GM12878 (cell line): ENCODE data around the gene MAP1S. TPM values are rescaled to one million over a fixed set of nuclear protein-coding genes. Genes with fewer than 3 reads are reported as not detected.

Experiments
- ATAC-seq: fragments of 200-7000 bp; cut with Tn5 transposase; 3 replicates; pipeline ENCODE4 v1.9.1; 2020; ENCODE audit warnings: mild to moderate bottlenecking, moderate library complexity
- BruUV-seq: library from RNA; stranded (reverse); fragments of 400-500 nt; replicated peaks from 2 replicates; lab custom pipeline; 2021; lab: Mats Ljungman, UMichigan
- CTCF ChIA-PET: fragments of 300-600 bp; sonication (Branson Sonifier 250); formaldehyde crosslinking; extraction: SDS; loops from one replicate; lab custom pipeline; 2021; ENCODE audit warnings: inconsistent platforms; lab: Yijun Ruan, JAX
- POLR2A ChIA-PET: fragments of 350-600 bp; formaldehyde crosslinking; extraction: SDS; loops from one replicate; lab custom pipeline; 2021; ENCODE audit warnings: inconsistent platforms; lab: Charles Lee
- RAD21 ChIA-PET: fragments of 300-600 bp; sonication (Branson Sonifier 250); formaldehyde crosslinking; loops from one replicate; lab custom pipeline; 2023; ENCODE audit warnings: antibody characterized with exemption; ENCODE audit not compliant: unreplicated experiment; lab: Charles Lee
- SMC1A ChIA-PET: fragments of 300-600 bp; sonication (Branson Sonifier 250); formaldehyde crosslinking; loops from one replicate; lab custom pipeline; 2023; ENCODE audit not compliant: unreplicated experiment, uncharacterized antibody; lab: Charles Lee
- DNase-seq: peaks from one replicate; pipeline ENCODE4 v3.0.0-alpha.2; 2011; ENCODE audit warnings: low read depth, low spot score
- FAIRE-seq: peaks from 3 replicates; lab custom pipeline; 2011; peaks lifted over from hg19 to GRCh38; lab: Jason Lieb, UNC
- H2AFZ ChIP-seq: 2 replicates; pipeline ENCODE4 v1.6.0; 2011; ENCODE audit warnings: low read depth, low read length, control low read depth; ENCODE audit not compliant: control insufficient read depth
- H3K27ac ChIP-seq: 2 replicates; pipeline ENCODE4 v1.5.1; 2011; ENCODE audit warnings: control low read depth; ENCODE audit not compliant: control insufficient read depth, insufficient read depth
- H3K27me3 ChIP-seq, 2 experiments: replicated peaks in 1 of 2; 2 replicates each; pipeline versions ENCODE4 v1.6.0 to v1.6.1; 2011; ENCODE audit warnings: low read length in 1 of 2; ENCODE audit not compliant: control insufficient read depth in 2 of 2, insufficient read depth in 2 of 2
- H3K36me3 ChIP-seq, 2 experiments: 2 replicates each; pipeline ENCODE4 v1.5.1; 2011; ENCODE audit warnings: low read length in 1 of 2; ENCODE audit not compliant: control insufficient read depth in 2 of 2, insufficient read depth in 2 of 2
- H3K4me1 ChIP-seq: 2 replicates; pipeline ENCODE4 v1.6.1; 2011; ENCODE audit warnings: mild to moderate bottlenecking, low read length, moderate library complexity, mixed read lengths; ENCODE audit not compliant: control insufficient read depth, insufficient read depth
- H3K4me2 ChIP-seq: 2 replicates; pipeline ENCODE4 v1.6.0; 2011; ENCODE audit warnings: control low read depth; ENCODE audit not compliant: control insufficient read depth, insufficient read depth
- H3K4me3 ChIP-seq: fragments of 200-600 bp; sonication (generic); 2 replicates; pipeline ENCODE4 v1.5.1; 2016
- H3K79me2 ChIP-seq: 2 replicates; pipeline ENCODE4 v1.6.0; 2011; ENCODE audit warnings: low read length; ENCODE audit not compliant: control insufficient read depth, insufficient read depth
- H3K9ac ChIP-seq: 2 replicates; pipeline ENCODE4 v1.8.0; 2011; ENCODE audit warnings: low read length, control low read depth, mixed read lengths; ENCODE audit not compliant: control insufficient read depth, insufficient read depth
- H3K9me3 ChIP-seq: replicated peaks from 3 replicates; pipeline ENCODE4 v1.5.1; 2011; ENCODE audit warnings: mild to moderate bottlenecking, low read length; ENCODE audit not compliant: control insufficient read depth, insufficient read depth
- H4K20me1 ChIP-seq: 2 replicates; pipeline ENCODE4 v1.6.0; 2011; ENCODE audit not compliant: control insufficient read depth, insufficient read depth
- CREM ChIP-seq: IDR thresholded peaks from 2 replicates; pipeline ENCODE4 v1.6.1; 2014; ENCODE audit warnings: antibody characterized with exemption, low read depth
- EGR1 ChIP-seq, 2 experiments: IDR thresholded peaks; 1 replicate in 1 of 2; 2 replicates in 1 of 2; pipeline ENCODE4 v1.6.1; 2011 to 2012; ENCODE audit warnings: low read depth in 2 of 2, low read length in 2 of 2, borderline replicate concordance in 1 of 2, mild to moderate bottlenecking in 1 of 2, moderate library complexity in 1 of 2
- MXI1 ChIP-seq: fragments of 150-350 bp; IDR thresholded peaks from 2 replicates; pipeline ENCODE4 v1.6.1; 2011; ENCODE audit warnings: low read depth, mild to moderate bottlenecking, inconsistent platforms, low read length, improper control_type of control experiment
- NFIC ChIP-seq: IDR thresholded peaks from 2 replicates; pipeline ENCODE4 v1.6.1; 2012; ENCODE audit warnings: low read depth, mild to moderate bottlenecking, inconsistent platforms, low read length, moderate library complexity
- PAX5 ChIP-seq: IDR thresholded peaks from 2 replicates; pipeline ENCODE4 v1.6.1; 2011; ENCODE audit warnings: low read depth, low read length, borderline replicate concordance
- SPI1 ChIP-seq: IDR thresholded peaks from 2 replicates; pipeline ENCODE4 v1.6.1; 2011; ENCODE audit warnings: low read depth, mild to moderate bottlenecking, low read length, moderate library complexity, borderline replicate concordance; ENCODE audit not compliant: insufficient read depth
- WGBS: methylation state at CpG from one replicate; pipeline ENCODE4 v1.1.6; 2016; ENCODE audit warnings: low lambda C conversion rate; ENCODE audit not compliant: insufficient replicate concordance, insufficient coverage; ENCODE audit errors: missing lambda C conversion rate; 5-methylcytosine and 5-hydroxymethylcytosine counted together
- in situ Hi-C: fragments of 300-500 bp; cut with MboI; formaldehyde crosslinking; loops from 9 replicates; pipeline ENCODE4 v1.14.3; 2018; ENCODE audit warnings: mixed read lengths
- intact Hi-C: fragments of 100-400 bp; cut with micrococcal nuclease; formaldehyde crosslinking; loops from one replicate; pipeline ENCODE4 v1.14.2; 2022; ENCODE audit not compliant: unreplicated experiment
- polyA plus RNA-seq, 11 experiments: library from polyadenylated mRNA; depleted of rRNA in 4 of 11; unstranded in 6 of 11; stranded (reverse) in 5 of 11; fragments of >200 nt; fragmentation: Nextera tagmentation in 4 of 11; fragmentation: Illumina TruSeq in 1 of 11; extraction: Ambion mirVana in 4 of 11; extraction: Trizol in 1 of 11; gene quantifications; 1 replicate in 1 of 11; 2 replicates in 10 of 11; pipeline versions ENCODE4 v1.2.1 to v1.2.3, GENCODE V29; 2011 to 2016; ENCODE audit warnings: inconsistent platforms in 2 of 11, missing spikeins in 2 of 11, low read depth in 1 of 11
- total RNA-seq, 4 experiments: library from RNA; depleted of rRNA in 3 of 4; stranded (reverse); fragments of >200 nt in 3 of 4; fragmentation: Illumina TruSeq in 1 of 4; extraction: Trizol in 1 of 4; gene quantifications; 2 replicates each; pipeline versions ENCODE4 v1.2.1 to v1.2.3, GENCODE V29; 2013 to 2021
- TF ChIP-seq, protein P1 (sequence below): fragments of 450-650 bp; IDR thresholded peaks from 2 replicates; pipeline ENCODE4 v1.6.1; 2018; ENCODE audit warnings: borderline replicate concordance, mild to moderate bottlenecking; ENCODE audit not compliant: partially characterized antibody
- TF ChIP-seq, protein P2 (sequence below): fragments of 450-650 bp; formaldehyde crosslinking; IDR thresholded peaks from 2 replicates; pipeline ENCODE4 v1.4.0; 2020; ENCODE audit warnings: mild to moderate bottlenecking, moderate library complexity
- TF ChIP-seq, protein P3 (sequence below): fragments of 450-650 bp; IDR thresholded peaks from 2 replicates; pipeline ENCODE4 v1.6.1; 2016; ENCODE audit warnings: mild to moderate bottlenecking, moderate library complexity, borderline replicate concordance

The MAP1S gene
- total and polyA plus RNA-seq, 10 of the 15 experiments (the other 5 are each of a cell fraction or from before 2014, with no cell fraction given): 2.1 to 63.9 (median 15.0) TPM

DNA sequence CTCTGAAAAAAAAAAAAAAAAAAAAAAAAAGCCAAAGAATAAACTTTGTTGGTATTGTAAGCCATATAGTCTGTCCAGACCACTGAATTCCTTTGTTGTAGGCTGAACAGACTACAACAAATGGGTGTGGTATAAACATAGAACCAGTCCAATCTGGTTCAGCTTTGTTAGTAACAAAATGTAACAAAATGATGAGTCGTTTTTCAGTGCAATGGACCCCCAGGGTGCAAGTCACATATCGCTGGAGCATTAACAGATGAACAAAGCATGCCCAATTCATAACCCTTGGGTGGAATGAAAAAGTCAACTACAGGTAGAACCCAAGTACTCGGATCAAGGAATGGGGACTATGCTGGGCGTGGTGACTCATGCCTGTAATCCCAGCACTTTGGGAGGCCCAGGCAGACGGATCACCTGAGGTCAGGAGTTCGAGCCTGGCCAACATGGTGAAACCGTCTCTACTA lies 18.4 kb downstream of the MAP1S start:
- in situ Hi-C loops: no loop called here

More for the DNA sequence above, 18.4 kb downstream of the MAP1S start:
- Histone ChIP-seq H3K36me3 (peaks cover 4 to 14% of the 10 kb centered on the region in 2 experiments), H3K27ac (no peak overlapping the region), H3K9me3 (no peaks in the 10 kb centered on the region), H2AFZ (no peak overlapping the region), H3K4me3 (no peak overlapping the region), H3K79me2 (no peaks in the 10 kb centered on the region), H3K27me3 (no peaks in the 10 kb centered on the region), H3K4me1 (peaks cover 16% of the 10 kb centered on the region), H3K4me2 (no peak overlapping the region), H3K9ac (no peak overlapping the region), H4K20me1 (no peaks in the 10 kb centered on the region)
- FAIRE-seq (no peak), DNase-seq (no peak), ATAC-seq (no peak)
- BruUV-seq: no TSS peak
- CTCF ChIA-PET: interaction anchor here (0.7 to 3.4 kb wide), 5 partner anchors 11 to 122 kb away, joined by 3 to 20 read pairs (median 4); no protein-coding TSS in a partner anchor
- 83% methylated on average over 7 of the region's 7 CpGs for WGBS
- intact Hi-C loops: no loop called here
- SMC1A ChIA-PET: interaction anchor here (1.0 to 9.9 kb wide), 6 partner anchors 10 to 39 kb away, joined by 3 to 93 read pairs (median 12); partner anchors contain the start of genes FCHO1 and MAP1S
- POLR2A ChIA-PET: interaction anchor here (0.6 to 3.3 kb wide), 7 partner anchors 10 to 431 kb away, joined by 3 to 22 read pairs (median 4); partner anchors contain the start of gene MAP1S
- no peak for TF ChIP-seq EGR1 (IDR thresholded peaks at IDR 0.05; ENCODE audit: borderline replicate concordance in 1 of 2, low read depth in 2 of 2, low read length in 2 of 2)
- TF ChIP-seq SPI1: no peak
- TF ChIP-seq, protein P1, sequence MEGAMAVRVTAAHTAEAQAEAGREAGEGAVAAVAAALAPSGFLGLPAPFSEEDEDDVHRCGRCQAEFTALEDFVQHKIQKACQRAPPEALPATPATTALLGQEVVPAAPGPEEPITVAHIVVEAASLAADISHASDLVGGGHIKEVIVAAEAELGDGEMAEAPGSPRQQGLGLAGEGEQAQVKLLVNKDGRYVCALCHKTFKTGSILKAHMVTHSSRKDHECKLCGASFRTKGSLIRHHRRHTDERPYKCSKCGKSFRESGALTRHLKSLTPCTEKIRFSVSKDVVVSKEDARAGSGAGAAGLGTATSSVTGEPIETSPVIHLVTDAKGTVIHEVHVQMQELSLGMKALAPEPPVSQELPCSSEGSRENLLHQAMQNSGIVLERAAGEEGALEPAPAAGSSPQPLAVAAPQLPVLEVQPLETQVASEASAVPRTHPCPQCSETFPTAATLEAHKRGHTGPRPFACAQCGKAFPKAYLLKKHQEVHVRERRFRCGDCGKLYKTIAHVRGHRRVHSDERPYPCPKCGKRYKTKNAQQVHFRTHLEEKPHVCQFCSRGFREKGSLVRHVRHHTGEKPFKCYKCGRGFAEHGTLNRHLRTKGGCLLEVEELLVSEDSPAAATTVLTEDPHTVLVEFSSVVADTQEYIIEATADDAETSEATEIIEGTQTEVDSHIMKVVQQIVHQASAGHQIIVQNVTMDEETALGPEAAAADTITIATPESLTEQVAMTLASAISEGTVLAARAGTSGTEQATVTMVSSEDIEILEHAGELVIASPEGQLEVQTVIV: no peak
- TF ChIP-seq, protein P2, sequence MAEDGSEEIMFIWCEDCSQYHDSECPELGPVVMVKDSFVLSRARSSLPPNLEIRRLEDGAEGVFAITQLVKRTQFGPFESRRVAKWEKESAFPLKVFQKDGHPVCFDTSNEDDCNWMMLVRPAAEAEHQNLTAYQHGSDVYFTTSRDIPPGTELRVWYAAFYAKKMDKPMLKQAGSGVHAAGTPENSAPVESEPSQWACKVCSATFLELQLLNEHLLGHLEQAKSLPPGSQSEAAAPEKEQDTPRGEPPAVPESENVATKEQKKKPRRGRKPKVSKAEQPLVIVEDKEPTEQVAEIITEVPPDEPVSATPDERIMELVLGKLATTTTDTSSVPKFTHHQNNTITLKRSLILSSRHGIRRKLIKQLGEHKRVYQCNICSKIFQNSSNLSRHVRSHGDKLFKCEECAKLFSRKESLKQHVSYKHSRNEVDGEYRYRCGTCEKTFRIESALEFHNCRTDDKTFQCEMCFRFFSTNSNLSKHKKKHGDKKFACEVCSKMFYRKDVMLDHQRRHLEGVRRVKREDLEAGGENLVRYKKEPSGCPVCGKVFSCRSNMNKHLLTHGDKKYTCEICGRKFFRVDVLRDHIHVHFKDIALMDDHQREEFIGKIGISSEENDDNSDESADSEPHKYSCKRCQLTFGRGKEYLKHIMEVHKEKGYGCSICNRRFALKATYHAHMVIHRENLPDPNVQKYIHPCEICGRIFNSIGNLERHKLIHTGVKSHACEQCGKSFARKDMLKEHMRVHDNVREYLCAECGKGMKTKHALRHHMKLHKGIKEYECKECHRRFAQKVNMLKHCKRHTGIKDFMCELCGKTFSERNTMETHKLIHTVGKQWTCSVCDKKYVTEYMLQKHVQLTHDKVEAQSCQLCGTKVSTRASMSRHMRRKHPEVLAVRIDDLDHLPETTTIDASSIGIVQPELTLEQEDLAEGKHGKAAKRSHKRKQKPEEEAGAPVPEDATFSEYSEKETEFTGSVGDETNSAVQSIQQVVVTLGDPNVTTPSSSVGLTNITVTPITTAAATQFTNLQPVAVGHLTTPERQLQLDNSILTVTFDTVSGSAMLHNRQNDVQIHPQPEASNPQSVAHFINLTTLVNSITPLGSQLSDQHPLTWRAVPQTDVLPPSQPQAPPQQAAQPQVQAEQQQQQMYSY (CRISPR knock-in tag): no peak
- no peak for TF ChIP-seq MXI1
- TF ChIP-seq CREM: no peak
- TF ChIP-seq PAX5: no peak
- no peak for TF ChIP-seq NFIC
- TF ChIP-seq, protein P3, sequence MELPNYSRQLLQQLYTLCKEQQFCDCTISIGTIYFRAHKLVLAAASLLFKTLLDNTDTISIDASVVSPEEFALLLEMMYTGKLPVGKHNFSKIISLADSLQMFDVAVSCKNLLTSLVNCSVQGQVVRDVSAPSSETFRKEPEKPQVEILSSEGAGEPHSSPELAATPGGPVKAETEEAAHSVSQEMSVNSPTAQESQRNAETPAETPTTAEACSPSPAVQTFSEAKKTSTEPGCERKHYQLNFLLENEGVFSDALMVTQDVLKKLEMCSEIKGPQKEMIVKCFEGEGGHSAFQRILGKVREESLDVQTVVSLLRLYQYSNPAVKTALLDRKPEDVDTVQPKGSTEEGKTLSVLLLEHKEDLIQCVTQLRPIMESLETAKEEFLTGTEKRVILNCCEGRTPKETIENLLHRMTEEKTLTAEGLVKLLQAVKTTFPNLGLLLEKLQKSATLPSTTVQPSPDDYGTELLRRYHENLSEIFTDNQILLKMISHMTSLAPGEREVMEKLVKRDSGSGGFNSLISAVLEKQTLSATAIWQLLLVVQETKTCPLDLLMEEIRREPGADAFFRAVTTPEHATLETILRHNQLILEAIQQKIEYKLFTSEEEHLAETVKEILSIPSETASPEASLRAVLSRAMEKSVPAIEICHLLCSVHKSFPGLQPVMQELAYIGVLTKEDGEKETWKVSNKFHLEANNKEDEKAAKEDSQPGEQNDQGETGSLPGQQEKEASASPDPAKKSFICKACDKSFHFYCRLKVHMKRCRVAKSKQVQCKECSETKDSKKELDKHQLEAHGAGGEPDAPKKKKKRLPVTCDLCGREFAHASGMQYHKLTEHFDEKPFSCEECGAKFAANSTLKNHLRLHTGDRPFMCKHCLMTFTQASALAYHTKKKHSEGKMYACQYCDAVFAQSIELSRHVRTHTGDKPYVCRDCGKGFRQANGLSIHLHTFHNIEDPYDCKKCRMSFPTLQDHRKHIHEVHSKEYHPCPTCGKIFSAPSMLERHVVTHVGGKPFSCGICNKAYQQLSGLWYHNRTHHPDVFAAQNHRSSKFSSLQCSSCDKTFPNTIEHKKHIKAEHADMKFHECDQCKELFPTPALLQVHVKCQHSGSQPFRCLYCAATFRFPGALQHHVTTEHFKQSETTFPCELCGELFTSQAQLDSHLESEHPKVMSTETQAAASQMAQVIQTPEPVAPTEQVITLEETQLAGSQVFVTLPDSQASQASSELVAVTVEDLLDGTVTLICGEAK: no peak
- TF ChIP-seq, all 136 proteins: peak for 0
- RAD21 ChIA-PET: interaction anchor here (0.7 to 7.1 kb wide), 5 partner anchors 10 to 45 kb away, joined by 3 to 76 read pairs (median 3); partner anchors contain the start of gene FCHO1
